Upper lobe of left lung (tissue), 6 donors: ENCODE results near the gene DPEP2. TPM values are rescaled to one million over a fixed set of nuclear protein-coding genes. Genes with fewer than 3 reads are reported as not detected.
"Not testable (repeated sequence)": the region's sequence is repeated elsewhere in the genome, so short reads cannot be mapped to it uniquely, and the experiment has no call there.

Experiments used
- ATAC-seq, 2 donors: fragments of 200-7000 bp; cut with Tn5 transposase; one replicate each; pipeline ENCODE4 v1.9.1; 2022; ENCODE audit warnings: mild to moderate bottlenecking in 2 of 2, moderate library complexity in 2 of 2; ENCODE audit not compliant: low FRiP score in 2 of 2
- DNase-seq, 2 donors: peaks; one replicate each; pipeline ENCODE4 v3.0.0-alpha.2; 2019 to 2020
- H3K27ac ChIP-seq, 4 donors: fragments of 200-600 bp; sonication (generic); one replicate each; pipeline ENCODE4 v1.5.1; 2016 to 2019
- H3K27me3 ChIP-seq, 4 donors: fragments of 200-600 bp; sonication (generic); one replicate each; pipeline ENCODE4 v1.5.1; 2017 to 2019
- H3K36me3 ChIP-seq, 4 donors: fragments of 200-600 bp; sonication (generic); one replicate each; pipeline ENCODE4 v1.5.1; 2016 to 2019
- H3K4me1 ChIP-seq, 4 donors: fragments of 200-600 bp; sonication (generic); one replicate each; pipeline ENCODE4 v1.5.1; 2018 to 2019
- H3K4me3 ChIP-seq, 4 donors: fragments of 200-600 bp; sonication (generic); one replicate each; pipeline ENCODE4 v1.5.1; 2017 to 2019; ENCODE audit warnings: mild to moderate bottlenecking in 2 of 4, moderate library complexity in 1 of 4
- H3K9me3 ChIP-seq, 4 donors: fragments of 200-600 bp; sonication (generic); one replicate each; pipeline ENCODE4 v1.5.1; 2018 to 2019
- EP300 ChIP-seq, 4 donors: sonication (generic); formaldehyde crosslinking; IDR thresholded peaks; one replicate each; pipeline ENCODE4 v1.5.1; 2017; ENCODE audit warnings: antibody characterized with exemption in 4 of 4, control low read depth in 2 of 4
- POLR2A ChIP-seq, 4 donors: fragments of 450-650 bp; IDR thresholded peaks; one replicate each; pipeline ENCODE4 v1.5.1; 2016 to 2017; ENCODE audit warnings: antibody characterized with exemption in 4 of 4, mild to moderate bottlenecking in 2 of 4
- POLR2AphosphoS5 ChIP-seq, 2 donors: sonication (generic); formaldehyde crosslinking; IDR thresholded peaks; one replicate each; pipeline ENCODE4 v1.5.1; 2017; ENCODE audit warnings: antibody characterized with exemption in 2 of 2
- WGBS, 2 donors: methylation state at CpG; one replicate each; pipeline ENCODE4 v1.1.5; 2017 to 2018; 5-methylcytosine and 5-hydroxymethylcytosine counted together
- small RNA-seq, 4 donors: library from RNA; depleted of rRNA; stranded (forward); fragments of <200 nt; gene quantifications; one replicate each; pipeline ENCODE3, GENCODE V24; 2016
- total RNA-seq, 6 donors: library from RNA; depleted of rRNA in 4 of 6; stranded (reverse); fragments of >200 nt in 4 of 6; gene quantifications; one replicate each; pipeline versions ENCODE4 v1.1.0 to v1.2.1, GENCODE V29; 2016 to 2021
- TF ChIP-seq, protein P1 (sequence below), 6 experiments: fragments of 450-650 bp in 4 of 6; fragments of 200-600 bp in 2 of 6; sonication (generic) in 2 of 6; IDR thresholded peaks; one replicate each; pipeline ENCODE4 v1.5.1; 2016 to 2019; ENCODE audit warnings: antibody characterized with exemption in 6 of 6
- donor health status: DM: no; HTN: no; CAD: no; lungs with moderate emphysema.
- donor health status: DM: no; HTN: yes; CAD: no; lungs with severe emphysema.

The DPEP2 gene
- total RNA-seq, 6 donors from 2014 or later, result 7.1 to 56.6 (median 23.0) TPM

GRCh38 chr16:67939507-67940445 is 59.5 kb downstream of the DPEP2 start:
- DNase-seq (no peak), ATAC-seq (no peak)
- Histone ChIP-seq H3K36me3 (peaks cover 0 to 58% (median 47%) of the 10 kb centered on the region in 4 donors), H3K27ac (peak overlapping the region in 2 of 4 donors; percentile 21 to 54), H3K4me3 (no peak overlapping the region), H3K27me3 (no peaks in the 10 kb centered on the region), H3K4me1 (peaks cover 16 to 44% (median 22%) of the 10 kb centered on the region in 4 donors), H3K9me3 (no peaks in the 10 kb centered on the region)
- 63 to 85% methylated on average over 8 to 26 of the region's 33 CpGs for WGBS, 2 donors
- TF ChIP-seq POLR2A (IDR thresholded peaks at IDR 0.05) (no peak), POLR2AphosphoS5 (IDR thresholded peaks at IDR 0.05) (no peak), EP300 (IDR thresholded peaks at IDR 0.05) (no peak)
- TF ChIP-seq, protein P1, sequence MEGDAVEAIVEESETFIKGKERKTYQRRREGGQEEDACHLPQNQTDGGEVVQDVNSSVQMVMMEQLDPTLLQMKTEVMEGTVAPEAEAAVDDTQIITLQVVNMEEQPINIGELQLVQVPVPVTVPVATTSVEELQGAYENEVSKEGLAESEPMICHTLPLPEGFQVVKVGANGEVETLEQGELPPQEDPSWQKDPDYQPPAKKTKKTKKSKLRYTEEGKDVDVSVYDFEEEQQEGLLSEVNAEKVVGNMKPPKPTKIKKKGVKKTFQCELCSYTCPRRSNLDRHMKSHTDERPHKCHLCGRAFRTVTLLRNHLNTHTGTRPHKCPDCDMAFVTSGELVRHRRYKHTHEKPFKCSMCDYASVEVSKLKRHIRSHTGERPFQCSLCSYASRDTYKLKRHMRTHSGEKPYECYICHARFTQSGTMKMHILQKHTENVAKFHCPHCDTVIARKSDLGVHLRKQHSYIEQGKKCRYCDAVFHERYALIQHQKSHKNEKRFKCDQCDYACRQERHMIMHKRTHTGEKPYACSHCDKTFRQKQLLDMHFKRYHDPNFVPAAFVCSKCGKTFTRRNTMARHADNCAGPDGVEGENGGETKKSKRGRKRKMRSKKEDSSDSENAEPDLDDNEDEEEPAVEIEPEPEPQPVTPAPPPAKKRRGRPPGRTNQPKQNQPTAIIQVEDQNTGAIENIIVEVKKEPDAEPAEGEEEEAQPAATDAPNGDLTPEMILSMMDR (IDR thresholded peaks at IDR 0.05), result no peak

- not testable (repeated sequence) for H3K9me3 ChIP-seq, DNase-seq, H3K27me3 ChIP-seq, ATAC-seq, H3K4me3 ChIP-seq
- Histone ChIP-seq H3K4me1 (peaks cover 17 to 40% (median 20%) of the 10 kb centered on the region in 4 donors), H3K36me3 (peaks cover 0 to 50% (median 41%) of the 10 kb centered on the region in 4 donors), H3K27ac (peak overlapping the region in 2 of 4 donors; percentile 92 to 97)
- WGBS, 2 donors, result 97 to 98% methylated on average over 5 of the region's 5 CpGs
These were observed 61.6 kb downstream of the DPEP2 start for GRCh38 chr16:67937713-67938112.

Small RNA genes lying within 50 kb of the gene (small RNA-seq; reads per million reads assigned to genes)
- gene RNU6-359P, result 0 reads per million in 4 donors

Other genes starting within 250 kb of the DPEP2 start
- gene RANBP10, start 192.9 kb downstream of the DPEP2 start, total RNA-seq, result 10 to 100 TPM in 5 of 6 donors, 1 to 10 TPM in 1; 6.5 to 50.3 (median 17.0) TPM
- 10 to 100 TPM in 1 of 6 donors, 1 to 10 TPM in 4, under 1 TPM in 1; 0.66 to 13.1 (median 4.4) TPM for gene TSNAXIP1, start 192.6 kb downstream of the DPEP2 start, total RNA-seq
- gene THAP11, start 157.2 kb downstream of the DPEP2 start, total RNA-seq, result 10 to 100 TPM; 28.3 to 66.3 (median 34.3) TPM
- gene NUTF2, start 152.6 kb downstream of the DPEP2 start, total RNA-seq, result 100 to 1,000 TPM in 2 of 6 donors, 10 to 100 TPM in 4; 50.2 to 203 (median 78.3) TPM
- 100 to 1,000 TPM in 1 of 6 donors, 10 to 100 TPM in 5; 30.6 to 201 (median 50.6) TPM for gene CENPT, start 151.8 kb downstream of the DPEP2 start, total RNA-seq
- 100 to 1,000 TPM in 1 of 6 donors, 10 to 100 TPM in 5; 41.6 to 101 (median 65.0) TPM for gene EDC4, start 126.4 kb downstream of the DPEP2 start, total RNA-seq
- 1 to 10 TPM in 5 of 6 donors, not detected in 1; 1.6 to 4.2 (median 2.3) TPM for gene NRN1L, start 114.6 kb downstream of the DPEP2 start, total RNA-seq
- gene PSKH1, start 106.2 kb downstream of the DPEP2 start, total RNA-seq, result 10 to 100 TPM; 21.9 to 36.5 (median 31.5) TPM
- gene CTRL, start 67.6 kb downstream of the DPEP2 start, total RNA-seq, result 1 to 10 TPM; 1.6 to 4.2 (median 2.4) TPM
- gene PSMB10, start 62.6 kb downstream of the DPEP2 start, total RNA-seq, result 100 to 1,000 TPM in 1 of 6 donors, 10 to 100 TPM in 5; 48.2 to 106 (median 60.6) TPM
- gene LCAT, start 55.4 kb downstream of the DPEP2 start, total RNA-seq, result 100 to 1,000 TPM in 1 of 6 donors, 10 to 100 TPM in 5; 21.9 to 117 (median 26.1) TPM
- gene SLC12A4, start 30.8 kb downstream of the DPEP2 start, total RNA-seq, result 100 to 1,000 TPM in 3 of 6 donors, 10 to 100 TPM in 3; 54.6 to 276 (median 98.3) TPM
- gene DPEP3, start 19.0 kb downstream of the DPEP2 start, total RNA-seq, result 1 to 10 TPM in 1 of 6 donors, under 1 TPM in 3, not detected in 2; 0.15 to 1.0 (median 0.30) TPM
- gene DPEP2NB, start 16.4 kb upstream of the DPEP2 start, total RNA-seq, result not detected
- 10 to 100 TPM in 4 of 6 donors, 1 to 10 TPM in 2; 4.4 to 13.2 (median 12.1) TPM for gene DDX28, start 23.7 kb upstream of the DPEP2 start, total RNA-seq
- gene DUS2, start 23.8 kb upstream of the DPEP2 start, total RNA-seq, result 10 to 100 TPM; 12.7 to 28.3 (median 16.8) TPM
- gene NFATC3, start 85.9 kb upstream of the DPEP2 start, total RNA-seq, result 10 to 100 TPM; 49.1 to 95.3 (median 68.0) TPM
- gene ESRP2, start 236.6 kb upstream of the DPEP2 start, total RNA-seq, result 100 to 1,000 TPM in 1 of 6 donors, 10 to 100 TPM in 5; 54.2 to 102 (median 64.4) TPM
- gene PLA2G15, start 245.9 kb upstream of the DPEP2 start, total RNA-seq, result 10 to 100 TPM; 25.6 to 84.8 (median 57.5) TPM